Glomerular visceral epithelial cell (primary cell): ENCODE measurements around the gene ING4.

Experiments
- DNase-seq: peaks from one replicate; pipeline ENCODE4 v3.0.0-alpha.2; 2016; ENCODE audit errors: extremely low spot score

Gene ING4

GRCh38 chr12:6688543-6688998 lies 25.7 kb upstream of the ING4 start:
- DNase-seq = no peak

GRCh38 chr12:6685814-6686213 lies 22.9 kb upstream of the ING4 start:
- no peak for DNase-seq

GRCh38 chr12:6684609-6685008 lies 21.7 kb upstream of the ING4 start:
- DNase-seq = no peak

- DNase-seq = no peak
Observed at GRCh38 chr12:6676962-6677361, 14.0 kb upstream of the ING4 start.

GRCh38 chr12:6672143-6672542 lies 9.2 kb upstream of the ING4 start:
- DNase-seq = no peak

GRCh38 chr12:6667559-6668210 lies 4.8 kb upstream of the ING4 start:
- DNase-seq = no peak

GRCh38 chr12:6666211-6666610 lies 3.3 kb upstream of the ING4 start:
- no peak for DNase-seq

- no peak for DNase-seq
Observed at GRCh38 chr12:6664902-6665301, 2.0 kb upstream of the ING4 start.

GRCh38 chr12:6662602-6662905 lies 365 bp downstream of the ING4 start:
- no peak for DNase-seq

GRCh38 chr12:6653987-6654386 lies 8.9 kb downstream of the ING4 start:
- DNase-seq = no peak

GRCh38 chr12:6653342-6653741 lies 9.6 kb downstream of the ING4 start:
- no peak for DNase-seq

GRCh38 chr12:6652391-6652790 lies 10.5 kb downstream of the ING4 start:
- DNase-seq = no peak

GRCh38 chr12:6650832-6651231 lies 12.1 kb downstream of the ING4 start:
- DNase-seq = no peak

GRCh38 chr12:6647083-6647604 lies 15.8 kb downstream of the ING4 start, which contains the start of gene ACRBP:
ACRBP (minus strand) TSS chr12:6647432; CDS start chr12:6647366, 66 bp downstream.
- DNase-seq = no peak

GRCh38 chr12:6646276-6647082 lies 16.4 kb downstream of the ING4 start:
- no peak for DNase-seq

GRCh38 chr12:6644903-6645302 lies 18.0 kb downstream of the ING4 start:
- DNase-seq = no peak

GRCh38 chr12:6644257-6644596 lies 18.7 kb downstream of the ING4 start:
- DNase-seq = no peak

GRCh38 chr12:6643569-6644256 lies 19.2 kb downstream of the ING4 start:
- DNase-seq = no peak

- DNase-seq = no peak
Observed at GRCh38 chr12:6641131-6641530, 21.8 kb downstream of the ING4 start.

- DNase-seq = no peak
Observed at GRCh38 chr12:6640497-6640896, 22.4 kb downstream of the ING4 start.

- no peak for DNase-seq
Observed at GRCh38 chr12:6639151-6639801, 23.6 kb downstream of the ING4 start.

- DNase-seq = no peak
Observed at GRCh38 chr12:6638305-6638704, 24.6 kb downstream of the ING4 start.
